Parathyroid adenoma (tissue), 2 donors: ENCODE measurements around the gene SMIM36.

Experiments
- H2AFZ ChIP-seq: fragments of 300-600 bp; sonication (generic); one replicate; pipeline ENCODE4 v1.7.0; 2017; ENCODE audit warnings: antibody characterized with exemption, mild to moderate bottlenecking
- H3K27ac ChIP-seq: fragments of 300-600 bp; sonication (generic); one replicate; pipeline ENCODE4 v1.7.0; 2017
- H3K27me3 ChIP-seq: fragments of 300-600 bp; sonication (generic); one replicate; pipeline ENCODE4 v1.7.0; 2017; ENCODE audit warnings: low read length; ENCODE audit not compliant: control insufficient read depth, insufficient read depth
- H3K36me3 ChIP-seq: fragments of 300-600 bp; sonication (generic); one replicate; pipeline ENCODE4 v1.7.0; 2017; ENCODE audit warnings: low read length; ENCODE audit not compliant: control insufficient read depth, insufficient read depth
- H3K4me1 ChIP-seq: fragments of 300-600 bp; sonication (generic); one replicate; pipeline ENCODE4 v1.7.0; 2017; ENCODE audit warnings: control low read depth
- H3K4me2 ChIP-seq: fragments of 300-600 bp; sonication (generic); one replicate; pipeline ENCODE4 v1.7.0; 2017; ENCODE audit warnings: low read length
- H3K4me3 ChIP-seq: fragments of 300-600 bp; sonication (generic); one replicate; pipeline ENCODE4 v1.7.0; 2017; ENCODE audit warnings: low read depth, low read length
- H3K79me2 ChIP-seq: fragments of 300-600 bp; sonication (generic); one replicate; pipeline ENCODE4 v1.7.0; 2017; ENCODE audit warnings: control low read depth
- H3K9ac ChIP-seq: fragments of 300-600 bp; sonication (generic); one replicate; pipeline ENCODE4 v1.7.0; 2017; ENCODE audit warnings: mild to moderate bottlenecking
- H3K9me3 ChIP-seq: fragments of 300-600 bp; sonication (generic); one replicate; pipeline ENCODE4 v1.7.0; 2017; ENCODE audit warnings: low read length; ENCODE audit not compliant: control insufficient read depth
- CTCF ChIP-seq: fragments of 300-600 bp; sonication (generic); IDR thresholded peaks from one replicate; pipeline ENCODE4 v1.7.0; 2017; ENCODE audit warnings: antibody characterized with exemption, mild to moderate bottlenecking
- donor health status: primary hyperparathyroidism.

The SMIM36 gene

GRCh38 chr17:55533608-55534007 is 22.4 kb upstream of the SMIM36 start:
- no peak for TF ChIP-seq CTCF
- no peak overlapping the region for H2AFZ ChIP-seq
- H3K9me3 ChIP-seq = no peaks in the 10 kb centered on the region
- no peak overlapping the region for H3K27ac ChIP-seq
- H3K4me2 ChIP-seq = no peak overlapping the region
- no peaks in the 10 kb centered on the region for H3K36me3 ChIP-seq
- no peaks in the 10 kb centered on the region for H3K27me3 ChIP-seq
- no peak overlapping the region for H3K9ac ChIP-seq
- no peak overlapping the region for H3K4me3 ChIP-seq
- H3K79me2 ChIP-seq = no peaks in the 10 kb centered on the region
- no peaks in the 10 kb centered on the region for H3K4me1 ChIP-seq

- no peak overlapping the region for H2AFZ ChIP-seq
- no peaks in the 10 kb centered on the region for H3K27me3 ChIP-seq
- TF ChIP-seq CTCF = no peak
- no peaks in the 10 kb centered on the region for H3K4me1 ChIP-seq
- H3K4me3 ChIP-seq = no peak overlapping the region
- H3K27ac ChIP-seq = no peak overlapping the region
- no peaks in the 10 kb centered on the region for H3K79me2 ChIP-seq
- no peaks in the 10 kb centered on the region for H3K9me3 ChIP-seq
- no peak overlapping the region for H3K4me2 ChIP-seq
- H3K9ac ChIP-seq = no peak overlapping the region
- H3K36me3 ChIP-seq = no peaks in the 10 kb centered on the region
These were observed 21.4 kb upstream of the SMIM36 start for GRCh38 chr17:55532670-55533069.

- no peaks in the 10 kb centered on the region for H3K79me2 ChIP-seq
- H3K36me3 ChIP-seq = no peaks in the 10 kb centered on the region
- no peak overlapping the region for H3K4me3 ChIP-seq
- no peaks in the 10 kb centered on the region for H3K4me1 ChIP-seq
- no peak for TF ChIP-seq CTCF
- H3K27me3 ChIP-seq = no peaks in the 10 kb centered on the region
- no peak overlapping the region for H3K9ac ChIP-seq
- no peak overlapping the region for H2AFZ ChIP-seq
- H3K27ac ChIP-seq = no peak overlapping the region
- H3K9me3 ChIP-seq = no peaks in the 10 kb centered on the region
- no peak overlapping the region for H3K4me2 ChIP-seq
These were observed 19.9 kb upstream of the SMIM36 start for GRCh38 chr17:55531053-55531728.

GRCh38 chr17:55530064-55530463 is 18.8 kb upstream of the SMIM36 start:
- H3K4me2 ChIP-seq = no peak overlapping the region
- no peaks in the 10 kb centered on the region for H3K4me1 ChIP-seq
- no peak overlapping the region for H2AFZ ChIP-seq
- no peak for TF ChIP-seq CTCF
- H3K79me2 ChIP-seq = no peaks in the 10 kb centered on the region
- no peak overlapping the region for H3K9ac ChIP-seq
- H3K27me3 ChIP-seq = no peaks in the 10 kb centered on the region
- H3K27ac ChIP-seq = no peak overlapping the region
- H3K9me3 ChIP-seq = no peaks in the 10 kb centered on the region
- no peaks in the 10 kb centered on the region for H3K36me3 ChIP-seq
- H3K4me3 ChIP-seq = no peak overlapping the region

- H3K4me3 ChIP-seq = no peak overlapping the region
- H3K79me2 ChIP-seq = no peaks in the 10 kb centered on the region
- H3K36me3 ChIP-seq = no peaks in the 10 kb centered on the region
- peak; percentile 15 for TF ChIP-seq CTCF
- H3K27me3 ChIP-seq = no peaks in the 10 kb centered on the region
- no peak overlapping the region for H3K4me2 ChIP-seq
- H3K9me3 ChIP-seq = no peaks in the 10 kb centered on the region
- H3K9ac ChIP-seq = no peak overlapping the region
- no peak overlapping the region for H2AFZ ChIP-seq
- no peaks in the 10 kb centered on the region for H3K4me1 ChIP-seq
- no peak overlapping the region for H3K27ac ChIP-seq
These were observed 16.4 kb upstream of the SMIM36 start for GRCh38 chr17:55527540-55528118.
